ENCODE measurements around the gene PHKG1. TPM values are rescaled to one million over a fixed set of nuclear protein-coding genes. Genes with fewer than 3 reads are reported as not detected.

PHKG1 gene
- polyA plus RNA-seq, 3 donors: 1.1 TPM; not detected in 2

- Mint-ChIP-seq H3K4me3 (no peak overlapping the region), H3K27ac (no peak overlapping the region), H3K36me3 (no peaks in the 10 kb centered on the region), H3K4me1 (no peaks in the 10 kb centered on the region), H3K27me3 (ENCODE audit: low read depth in 3 of 3) (peaks cover 0 to 3% (median 2%) of the 10 kb centered on the region in 3 donors), H3K9me3 (peaks cover 2 to 26% (median 13%) of the 10 kb centered on the region in 7 donors)
- Histone ChIP-seq H3K9me3 (replicated peaks in 1 of 2; ENCODE audit: control insufficient read depth in 1 of 2, insufficient read depth in 1 of 2, low read length in 2 of 2) (peaks cover 0 to 5% of the 10 kb centered on the region in 2 donors), H3K4me3 (replicated peaks in 1 of 3; ENCODE audit: low read depth in 2 of 3, low read length in 3 of 3) (no peak overlapping the region), H3K27me3 (ENCODE audit: control insufficient read depth in 2 of 2, insufficient read depth in 2 of 2, low read length in 2 of 2) (no peaks in the 10 kb centered on the region), H3K27ac (ENCODE audit: low read depth in 1 of 2, low read length in 2 of 2) (no peak overlapping the region), H3K79me2 (ENCODE audit: insufficient read depth, low read length) (no peaks in the 10 kb centered on the region), H3K9ac (ENCODE audit: insufficient read depth, low read length, poor library complexity, severe bottlenecking) (no peak overlapping the region), H2AFZ (ENCODE audit: insufficient read depth, low read depth, low read length, poor library complexity, severe bottlenecking) (no peak overlapping the region), H3K36me3 (replicated peaks in 1 of 2; ENCODE audit: control insufficient read depth in 1 of 2, insufficient read depth in 2 of 2, low read length in 2 of 2) (no peaks in the 10 kb centered on the region), H3K4me2 (replicated peaks; ENCODE audit: extremely low read depth, low read length, poor library complexity, severe bottlenecking) (no peak overlapping the region), H3K4me1 (ENCODE audit: control insufficient read depth in 1 of 2, insufficient read depth in 2 of 2, low read length in 2 of 2) (no peaks in the 10 kb centered on the region), H4K20me1 (ENCODE audit: insufficient read depth, low read length) (no peaks in the 10 kb centered on the region)
- no peak for DNase-seq
- intact Hi-C loops (cut with micrococcal nuclease): no loop called here
- 83% methylated on average over 2 of the region's 7 CpGs for WGBS (ENCODE audit: insufficient coverage)
- TF ChIP-seq, protein P1, sequence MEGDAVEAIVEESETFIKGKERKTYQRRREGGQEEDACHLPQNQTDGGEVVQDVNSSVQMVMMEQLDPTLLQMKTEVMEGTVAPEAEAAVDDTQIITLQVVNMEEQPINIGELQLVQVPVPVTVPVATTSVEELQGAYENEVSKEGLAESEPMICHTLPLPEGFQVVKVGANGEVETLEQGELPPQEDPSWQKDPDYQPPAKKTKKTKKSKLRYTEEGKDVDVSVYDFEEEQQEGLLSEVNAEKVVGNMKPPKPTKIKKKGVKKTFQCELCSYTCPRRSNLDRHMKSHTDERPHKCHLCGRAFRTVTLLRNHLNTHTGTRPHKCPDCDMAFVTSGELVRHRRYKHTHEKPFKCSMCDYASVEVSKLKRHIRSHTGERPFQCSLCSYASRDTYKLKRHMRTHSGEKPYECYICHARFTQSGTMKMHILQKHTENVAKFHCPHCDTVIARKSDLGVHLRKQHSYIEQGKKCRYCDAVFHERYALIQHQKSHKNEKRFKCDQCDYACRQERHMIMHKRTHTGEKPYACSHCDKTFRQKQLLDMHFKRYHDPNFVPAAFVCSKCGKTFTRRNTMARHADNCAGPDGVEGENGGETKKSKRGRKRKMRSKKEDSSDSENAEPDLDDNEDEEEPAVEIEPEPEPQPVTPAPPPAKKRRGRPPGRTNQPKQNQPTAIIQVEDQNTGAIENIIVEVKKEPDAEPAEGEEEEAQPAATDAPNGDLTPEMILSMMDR (IDR thresholded peaks at IDR 0.05): no peak
Measured at GRCh38 chr7:56127241-56127975, 34.7 kb upstream of the PHKG1 start.

- Mint-ChIP-seq H3K4me1 (no peaks in the 10 kb centered on the region), H3K27me3 (ENCODE audit: low read depth in 3 of 3) (peaks cover 0 to 3% (median 2%) of the 10 kb centered on the region in 3 donors), H3K27ac (no peak overlapping the region), H3K9me3 (peaks cover 0 to 27% (median 15%) of the 10 kb centered on the region in 7 donors), H3K4me3 (no peak overlapping the region), H3K36me3 (no peaks in the 10 kb centered on the region)
- Histone ChIP-seq H2AFZ (ENCODE audit: insufficient read depth, low read depth, low read length, poor library complexity, severe bottlenecking) (no peak overlapping the region), H3K9me3 (replicated peaks in 1 of 2; ENCODE audit: control insufficient read depth in 1 of 2, insufficient read depth in 1 of 2, low read length in 2 of 2) (peaks cover 0 to 4% of the 10 kb centered on the region in 2 donors), H3K27me3 (ENCODE audit: control insufficient read depth in 2 of 2, insufficient read depth in 2 of 2, low read length in 2 of 2) (no peaks in the 10 kb centered on the region), H3K4me2 (replicated peaks; ENCODE audit: extremely low read depth, low read length, poor library complexity, severe bottlenecking) (no peak overlapping the region), H3K4me3 (replicated peaks in 1 of 3; ENCODE audit: low read depth in 2 of 3, low read length in 3 of 3) (no peak overlapping the region), H3K9ac (ENCODE audit: insufficient read depth, low read length, poor library complexity, severe bottlenecking) (no peak overlapping the region), H3K4me1 (ENCODE audit: control insufficient read depth in 1 of 2, insufficient read depth in 2 of 2, low read length in 2 of 2) (no peaks in the 10 kb centered on the region), H3K79me2 (ENCODE audit: insufficient read depth, low read length) (no peaks in the 10 kb centered on the region), H3K27ac (ENCODE audit: low read depth in 1 of 2, low read length in 2 of 2) (no peak overlapping the region), H3K36me3 (replicated peaks in 1 of 2; ENCODE audit: control insufficient read depth in 1 of 2, insufficient read depth in 2 of 2, low read length in 2 of 2) (no peaks in the 10 kb centered on the region), H4K20me1 (ENCODE audit: insufficient read depth, low read length) (no peaks in the 10 kb centered on the region)
- WGBS (ENCODE audit: insufficient coverage): 93% methylated on average over 5 of the region's 8 CpGs
- DNase-seq: no peak
- intact Hi-C loops (cut with micrococcal nuclease): no loop called here
- TF ChIP-seq, protein P1 (IDR thresholded peaks at IDR 0.05): no peak
Measured at GRCh38 chr7:56125831-56126230, 33.1 kb upstream of the PHKG1 start.

Measured in CD14-positive monocyte (primary cell).